Tongue (tissue), 2 donors: ENCODE results near the gene VAPB. TPM values are rescaled to one million over a fixed set of nuclear protein-coding genes. Genes with fewer than 3 reads are reported as not detected.

Source experiments
- DNase-seq: peaks from one replicate; pipeline ENCODE4 v3.0.0-alpha.2; 2015
- total RNA-seq: library from RNA; depleted of rRNA; stranded (reverse); fragments of >200 nt; gene quantifications from one replicate; pipeline ENCODE4 v1.2.3, GENCODE V29; 2014

VAPB gene
- total RNA-seq, 1 donor from 2014 or later: 37.5 TPM

- DNase-seq: no peak
These were observed 10.3 kb upstream of the VAPB start for GRCh38 chr20:58378704-58379103.

GRCh38 chr20:58381627-58382026 lies 7.4 kb upstream of the VAPB start:
- no peak for DNase-seq

DNA sequence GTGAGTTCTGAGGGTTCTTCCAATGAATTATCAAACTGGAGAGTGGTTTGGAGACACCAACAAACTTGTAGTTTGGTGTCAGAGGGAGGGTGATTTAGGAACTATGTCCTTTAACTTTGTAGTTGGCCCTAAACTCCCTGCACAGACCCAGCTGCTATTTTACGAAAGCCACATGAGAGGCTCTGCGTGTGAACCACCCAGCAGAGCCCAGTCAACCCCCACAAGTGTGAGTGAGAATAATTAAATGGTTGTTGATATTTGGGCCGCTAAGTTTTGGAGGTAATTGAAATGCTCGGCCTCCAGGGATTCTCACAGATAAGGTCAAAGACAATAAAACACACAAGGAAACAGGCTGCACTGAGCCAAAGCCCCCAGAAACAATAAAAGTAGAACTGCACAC lies 6.9 kb upstream of the VAPB start:
- DNase-seq: no peak

GRCh38 chr20:58384821-58385220 lies 4.2 kb upstream of the VAPB start:
- DNase-seq: peak; percentile 59

GRCh38 chr20:58388028-58388601 lies 914 bp upstream of the VAPB start:
- DNase-seq: no peak

DNA sequence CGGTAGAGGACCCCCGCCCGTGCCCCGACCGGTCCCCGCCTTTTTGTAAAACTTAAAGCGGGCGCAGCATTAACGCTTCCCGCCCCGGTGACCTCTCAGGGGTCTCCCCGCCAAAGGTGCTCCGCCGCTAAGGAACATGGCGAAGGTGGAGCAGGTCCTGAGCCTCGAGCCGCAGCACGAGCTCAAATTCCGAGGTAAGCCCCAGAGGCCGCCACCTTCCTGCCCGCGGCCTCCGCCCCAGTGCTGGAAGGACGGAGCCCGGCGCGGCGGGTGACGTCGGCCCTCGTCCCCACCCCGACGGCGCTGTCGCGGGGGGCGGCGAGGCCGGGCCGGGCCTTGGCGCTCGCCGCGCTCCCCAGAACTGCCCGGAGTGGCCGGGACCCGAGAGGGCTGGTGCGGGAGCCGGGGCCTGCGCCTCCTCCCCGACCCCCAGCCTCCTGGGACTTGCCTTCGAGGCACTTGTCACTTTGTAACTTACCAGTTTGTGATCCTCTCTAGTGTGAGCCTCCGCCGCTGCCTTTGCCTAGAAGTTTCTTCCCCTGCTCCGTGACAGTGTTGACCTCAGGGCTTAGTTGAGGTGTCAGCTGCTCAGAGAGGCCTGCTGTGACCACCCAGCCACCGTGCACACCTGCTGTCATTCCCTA lies 417 bp downstream of the VAPB start:
- DNase-seq: peak; percentile 60

DNA sequence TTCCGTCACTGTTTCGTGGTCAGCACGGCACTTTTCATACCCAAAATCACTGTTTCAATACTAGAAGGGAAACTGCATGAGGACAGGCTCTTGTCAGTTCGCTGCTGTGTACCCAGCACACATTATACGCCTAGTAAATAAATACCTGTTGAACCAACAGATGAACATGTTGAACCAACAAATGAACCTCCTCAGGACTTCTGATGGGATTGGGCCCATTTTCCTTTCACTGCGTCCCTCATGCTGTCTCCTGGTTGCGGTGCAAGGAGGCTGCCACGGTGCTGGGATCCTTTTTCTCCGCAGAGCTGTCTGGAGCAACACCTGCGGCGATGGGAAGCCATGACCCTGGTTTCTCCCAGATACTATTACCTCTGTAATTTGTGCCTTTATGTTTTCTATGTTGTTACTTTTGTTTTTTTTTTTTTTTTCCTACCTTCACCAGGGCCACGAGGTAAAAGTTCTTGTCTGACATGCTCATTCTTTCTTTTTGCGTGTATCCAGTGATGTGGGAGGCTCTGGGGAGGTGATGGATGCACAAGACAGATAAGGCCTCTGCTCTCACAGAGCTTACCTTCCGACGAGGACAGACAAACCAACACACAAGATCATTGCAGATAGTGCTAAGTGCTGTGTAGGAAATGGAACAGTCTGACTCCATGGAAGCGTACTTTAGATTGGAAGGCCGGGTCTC lies 1.1 kb downstream of the VAPB start:
- DNase-seq: no peak

DNA sequence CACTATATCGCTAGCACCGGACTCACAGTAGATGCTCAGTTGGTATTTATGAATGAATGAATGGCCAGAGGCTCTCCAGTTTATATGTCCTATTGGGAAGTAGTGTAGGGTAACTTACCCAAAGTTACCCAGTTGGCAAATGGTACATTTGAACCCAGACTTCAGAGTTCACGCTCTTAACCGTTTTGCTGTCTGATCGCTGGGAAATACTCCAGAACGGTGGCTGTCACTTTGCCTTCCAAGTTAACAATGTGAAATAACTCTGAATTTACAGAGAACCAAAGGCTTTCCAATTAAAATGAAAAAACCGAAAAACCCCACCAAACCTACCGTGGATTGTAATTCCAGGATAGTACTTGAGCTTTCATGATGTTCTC lies 1.6 kb downstream of the VAPB start:
- DNase-seq: no peak

DNA sequence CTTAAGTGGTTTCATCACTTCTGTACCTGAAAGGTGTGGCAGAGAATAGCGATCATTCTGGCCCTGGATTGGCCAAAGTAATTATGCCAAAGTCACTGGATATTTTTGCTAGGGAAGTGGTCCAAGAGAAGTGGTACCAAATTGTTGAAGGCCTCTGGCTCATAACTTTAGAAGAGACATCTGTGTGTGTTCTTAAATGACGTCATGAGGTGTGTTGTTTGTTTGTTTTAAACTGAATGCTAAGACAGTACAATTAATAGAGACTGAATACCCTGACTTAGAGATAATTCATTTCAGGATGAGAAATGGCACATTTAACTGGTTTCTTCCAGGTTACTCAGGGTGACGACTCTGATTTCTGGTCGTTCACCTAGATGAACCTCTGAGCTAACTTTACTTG lies 3.3 kb downstream of the VAPB start:
- no peak for DNase-seq

DNA sequence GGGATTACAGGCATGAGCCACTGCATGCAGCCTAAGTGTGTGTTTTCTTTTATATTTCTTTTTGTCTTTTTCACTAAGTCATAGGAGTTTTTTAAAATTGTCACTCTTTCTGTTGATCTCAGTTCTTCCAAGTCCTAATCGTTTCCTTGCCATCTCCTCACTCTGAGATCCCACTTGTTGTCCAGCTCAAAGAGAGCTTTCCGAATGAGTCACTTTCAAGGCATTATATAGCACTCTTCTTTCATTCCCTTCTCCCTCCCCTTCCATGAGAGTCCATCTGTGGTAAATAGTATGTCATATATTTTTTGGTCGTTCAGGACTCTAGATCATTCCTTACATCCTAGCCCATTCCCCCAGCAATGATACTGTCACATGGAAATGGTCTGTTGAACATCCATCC lies 4.3 kb downstream of the VAPB start:
- DNase-seq: no peak

GRCh38 chr20:58394801-58395200 lies 5.8 kb downstream of the VAPB start:
- DNase-seq: no peak

- DNase-seq: no peak
These were observed 6.6 kb downstream of the VAPB start for GRCh38 chr20:58395604-58396003.

DNA sequence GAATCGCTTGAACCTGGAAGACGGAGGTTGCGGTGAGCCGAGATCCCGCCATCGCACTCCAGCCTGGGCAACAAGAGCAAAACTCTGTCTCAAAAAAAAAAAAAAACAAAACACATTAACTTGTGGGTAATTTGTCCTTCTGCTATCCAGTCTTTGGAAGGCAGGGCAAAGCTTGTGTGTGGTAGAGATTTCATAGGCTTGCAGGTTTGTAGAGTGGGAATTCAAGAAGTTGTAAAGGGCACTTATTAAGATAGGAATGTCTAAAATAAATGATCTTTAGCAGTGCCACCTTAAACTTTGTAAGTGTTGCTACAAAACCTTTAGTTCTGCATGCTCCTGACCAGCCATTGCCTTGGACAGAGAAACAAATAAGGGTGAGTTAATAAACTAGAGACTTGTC lies 8.4 kb downstream of the VAPB start:
- DNase-seq: no peak

GRCh38 chr20:58398254-58398653 lies 9.2 kb downstream of the VAPB start:
- DNase-seq: no peak

DNA sequence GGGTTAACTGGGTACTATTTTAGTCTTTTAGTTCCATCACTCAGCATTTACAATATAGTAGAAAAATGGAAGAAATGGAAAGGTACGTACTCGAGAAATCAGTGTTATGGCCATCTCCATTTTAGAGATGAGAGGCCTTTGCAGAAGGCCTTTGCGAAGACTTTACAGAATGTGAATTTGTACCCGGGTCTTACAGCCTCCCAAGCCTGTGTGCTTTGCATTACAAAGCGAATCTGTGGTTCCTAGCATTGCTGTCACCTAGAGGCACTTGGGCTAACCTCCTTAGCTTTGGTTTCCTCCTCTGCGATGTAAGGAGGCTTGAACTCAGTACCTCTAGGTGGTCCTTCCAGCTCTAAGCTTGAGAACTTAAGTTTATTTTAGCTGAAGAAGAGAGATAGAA lies 10.9 kb downstream of the VAPB start:
- no peak for DNase-seq

DNA sequence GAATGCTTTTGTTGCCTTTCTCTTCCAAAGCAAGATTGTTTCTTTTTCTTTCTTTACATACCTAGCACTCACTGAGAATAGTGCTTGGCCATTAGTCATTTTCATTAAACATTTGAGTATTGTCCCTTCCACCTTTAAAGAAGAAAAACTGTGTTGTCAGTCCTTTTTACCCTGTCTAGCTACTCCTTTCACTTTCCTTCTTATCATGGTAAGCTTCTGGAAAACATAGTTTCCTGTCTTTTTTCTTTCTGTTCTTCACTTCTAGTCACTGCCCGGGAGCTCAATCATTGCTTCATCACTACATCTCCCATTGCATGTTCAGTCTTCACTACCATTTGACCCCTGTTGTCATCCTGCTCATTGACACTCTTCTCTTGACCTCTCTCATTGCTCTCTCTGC lies 12.1 kb downstream of the VAPB start:
- no peak for DNase-seq

- DNase-seq: no peak
These were observed 13.3 kb downstream of the VAPB start for GRCh38 chr20:58402305-58402704.

GRCh38 chr20:58402827-58403226 lies 13.8 kb downstream of the VAPB start:
- DNase-seq: no peak

GRCh38 chr20:58403272-58403671 lies 14.2 kb downstream of the VAPB start:
- DNase-seq: no peak

DNA sequence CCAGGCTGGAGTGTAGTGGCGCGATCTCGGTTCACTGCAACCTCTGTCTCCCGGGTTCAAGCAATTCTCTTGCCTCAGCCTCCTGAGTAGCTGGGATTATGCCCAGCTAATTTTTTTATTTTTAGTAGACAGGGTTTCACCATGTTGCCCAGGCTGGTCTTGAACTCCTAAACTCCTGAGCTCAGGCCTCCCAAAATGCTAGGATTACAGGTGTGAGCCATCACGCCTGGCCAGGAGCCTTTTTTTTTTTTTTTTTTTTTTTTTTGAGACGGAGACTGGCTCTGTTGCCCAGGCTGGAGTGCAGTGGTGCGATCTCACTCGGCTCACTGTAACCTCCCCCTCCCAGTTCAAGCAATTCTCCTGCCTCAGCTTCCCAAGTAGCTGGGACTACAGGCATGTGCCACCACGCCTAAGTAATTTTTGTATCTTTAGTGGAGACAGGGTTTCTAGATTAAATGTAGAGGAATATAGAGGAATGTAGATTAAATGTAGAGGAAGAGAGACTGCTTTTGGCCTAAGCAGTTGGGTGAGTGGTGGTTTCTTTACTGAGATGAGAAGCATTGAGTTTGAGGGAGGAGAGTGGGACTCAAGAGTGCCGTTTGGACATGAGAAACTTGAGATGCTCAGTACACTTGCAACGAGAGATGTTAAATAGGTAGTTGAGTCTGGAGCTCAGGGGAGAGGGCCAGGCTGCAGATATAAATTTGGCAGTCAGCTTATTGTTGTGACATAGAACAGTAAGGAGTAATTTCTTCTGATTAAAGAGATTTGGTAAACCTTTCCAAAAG lies 16.7 kb downstream of the VAPB start:
- DNase-seq: peak; percentile 32

DNA sequence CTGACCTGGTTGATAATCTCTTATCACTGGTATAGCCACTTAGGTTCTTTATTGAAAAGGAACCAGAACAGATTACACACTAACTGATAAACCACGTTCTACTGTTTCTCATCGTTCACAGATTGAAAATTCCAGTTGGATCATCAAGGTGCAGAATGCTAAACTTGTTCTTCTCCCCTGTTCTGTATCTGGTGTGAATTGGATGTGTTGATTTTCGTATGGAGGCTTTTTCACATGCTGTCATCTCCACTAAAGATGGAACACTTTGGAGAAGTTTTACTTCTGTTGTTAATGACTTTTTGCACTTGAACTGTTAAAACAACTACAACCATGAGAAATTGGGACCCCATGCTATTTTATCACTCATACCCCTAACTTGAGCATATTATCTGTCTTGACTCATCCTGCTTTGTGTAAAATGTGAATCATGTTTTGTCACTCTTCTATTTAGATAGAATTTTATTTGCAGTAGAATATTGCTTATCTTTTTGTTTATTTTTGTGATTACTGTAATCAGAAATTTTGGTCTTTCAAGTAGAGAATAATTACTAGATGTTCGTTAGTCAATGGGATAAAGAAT lies 17.5 kb downstream of the VAPB start:
- no peak for DNase-seq

GRCh38 chr20:58407201-58407873 lies 18.3 kb downstream of the VAPB start:
- no peak for DNase-seq
